Stimulated activated CD4-positive, alpha-beta T cell treated with anti-CD3 and anti-CD28 coated beads, TNF-alpha, amount 100 ng/mL, for 4 hours (primary cell): ENCODE data around the gene RFX1.
"Not testable (repeated sequence)": the region's sequence is repeated elsewhere in the genome, so short reads cannot be mapped to it uniquely, and the experiment has no call there.

ENCODE experiments used
- DNase-seq, 3 experiments: peaks; one replicate each; pipeline ENCODE4 v3.0.0-alpha.2; 2020; ENCODE audit warnings: low read depth in 3 of 3

The RFX1 gene

GRCh38 chr19:14027856-14028450, 21.8 kb upstream of the RFX1 start, which contains the start of gene RLN3:
RLN3 (plus strand) TSS chr19:14028148; CDS start chr19:14028205, 57 bp downstream.
- no peak for DNase-seq

GRCh38 chr19:14026652-14027192, 20.6 kb upstream of the RFX1 start:
- not testable (repeated sequence) for DNase-seq

GRCh38 chr19:14023404-14024235, 17.5 kb upstream of the RFX1 start:
- DNase-seq, result no peak

GRCh38 chr19:14022469-14022868, 16.3 kb upstream of the RFX1 start:
- DNase-seq, result no peak

GRCh38 chr19:14021474-14021873, 15.4 kb upstream of the RFX1 start:
- DNase-seq, result no peak

- DNase-seq, result not testable (repeated sequence)
These were observed 13.6 kb upstream of the RFX1 start for GRCh38 chr19:14019739-14020138.

GRCh38 chr19:14019100-14019499, 13.0 kb upstream of the RFX1 start:
- no peak for DNase-seq

GRCh38 chr19:14015524-14016035, 9.5 kb upstream of the RFX1 start:
- DNase-seq, result no peak

GRCh38 chr19:14012378-14012915, 6.3 kb upstream of the RFX1 start:
- no peak for DNase-seq

- DNase-seq, result peak in 1 of 3 experiments; percentile 73
These were observed 844 bp upstream of the RFX1 start for GRCh38 chr19:14006766-14007562.

GRCh38 chr19:14005349-14006084, 603 bp downstream of the RFX1 start:
- DNase-seq, result peak; percentile 82 to 90 (median 90)

GRCh38 chr19:14004619-14005348, 1.3 kb downstream of the RFX1 start:
- no peak for DNase-seq

GRCh38 chr19:14003251-14004055, 2.7 kb downstream of the RFX1 start:
- no peak for DNase-seq

- no peak for DNase-seq
These were observed 3.4 kb downstream of the RFX1 start for GRCh38 chr19:14002571-14003250.

GRCh38 chr19:14000691-14001375, 5.3 kb downstream of the RFX1 start:
- DNase-seq, result no peak

- DNase-seq, result no peak
These were observed 7.0 kb downstream of the RFX1 start for GRCh38 chr19:13999085-13999484.

- no peak for DNase-seq
These were observed 7.7 kb downstream of the RFX1 start for GRCh38 chr19:13998426-13998825.

GRCh38 chr19:13997631-13997962, 8.5 kb downstream of the RFX1 start:
- no peak for DNase-seq
